ENCODE results near the gene DGKZ.

Gene DGKZ

DNA sequence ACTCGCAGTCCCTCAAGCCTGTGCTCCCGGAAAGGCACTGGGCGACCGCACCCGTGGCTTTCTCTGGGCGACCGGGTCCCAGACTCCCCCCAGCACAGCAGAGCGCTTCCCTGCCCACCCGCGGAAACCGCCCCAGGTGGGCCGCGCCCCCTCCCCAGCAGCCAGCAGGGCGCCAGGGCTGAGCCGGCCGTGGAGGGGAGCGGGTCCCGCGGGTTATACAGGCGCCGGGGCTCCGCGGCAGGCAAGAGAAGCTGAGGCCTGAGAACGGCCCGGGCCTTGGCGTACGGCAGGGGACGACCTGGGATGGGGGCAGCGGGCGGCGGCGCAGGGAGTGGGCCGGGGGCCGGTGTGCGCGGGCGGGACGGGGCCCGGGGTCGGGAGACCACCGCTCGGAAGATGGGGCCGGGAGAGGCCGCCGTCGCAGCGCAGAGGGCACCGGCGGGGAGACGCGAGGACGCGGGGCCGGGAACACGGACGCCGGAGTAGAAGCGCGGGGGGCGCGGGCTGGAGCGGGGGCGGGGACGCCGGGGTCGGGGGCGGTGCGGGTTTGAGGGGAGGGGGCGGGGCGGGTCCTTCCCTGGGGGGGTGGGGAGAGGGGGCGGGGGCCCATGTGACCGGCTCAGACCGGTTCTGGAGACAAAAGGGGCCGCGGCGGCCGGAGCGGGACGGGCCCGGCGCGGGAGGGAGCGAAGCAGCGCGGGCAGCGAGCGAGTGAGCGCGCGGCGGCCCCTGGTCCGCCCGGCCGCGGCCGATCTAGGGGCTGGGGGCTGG, 34.0 kb downstream of the DGKZ start, which contains the start of gene MDK:
MDK (plus strand) TSS at position 622 of the 771 bp plus-strand sequence. CDS start 389 bp downstream, outside the sequence.
- DNase-seq = no peak
- Histone ChIP-seq H3K27ac (peak within 1 kb of the TSS; percentile 50), H3K27me3 (replicated peaks) (no peaks in the 10 kb centered on the region), H3K4me3 (ENCODE audit: low read depth, low read length) (peak within 1 kb of the TSS; percentile 60), H3K36me3 (replicated peaks) (peaks cover 13% of the 10 kb centered on the region)
- in situ Hi-C loops (cut with HindIII; ENCODE audit: low pct_ligation_motif_present, low sequenced_read_pairs) = no loop called here
- TF ChIP-seq, protein P1, sequence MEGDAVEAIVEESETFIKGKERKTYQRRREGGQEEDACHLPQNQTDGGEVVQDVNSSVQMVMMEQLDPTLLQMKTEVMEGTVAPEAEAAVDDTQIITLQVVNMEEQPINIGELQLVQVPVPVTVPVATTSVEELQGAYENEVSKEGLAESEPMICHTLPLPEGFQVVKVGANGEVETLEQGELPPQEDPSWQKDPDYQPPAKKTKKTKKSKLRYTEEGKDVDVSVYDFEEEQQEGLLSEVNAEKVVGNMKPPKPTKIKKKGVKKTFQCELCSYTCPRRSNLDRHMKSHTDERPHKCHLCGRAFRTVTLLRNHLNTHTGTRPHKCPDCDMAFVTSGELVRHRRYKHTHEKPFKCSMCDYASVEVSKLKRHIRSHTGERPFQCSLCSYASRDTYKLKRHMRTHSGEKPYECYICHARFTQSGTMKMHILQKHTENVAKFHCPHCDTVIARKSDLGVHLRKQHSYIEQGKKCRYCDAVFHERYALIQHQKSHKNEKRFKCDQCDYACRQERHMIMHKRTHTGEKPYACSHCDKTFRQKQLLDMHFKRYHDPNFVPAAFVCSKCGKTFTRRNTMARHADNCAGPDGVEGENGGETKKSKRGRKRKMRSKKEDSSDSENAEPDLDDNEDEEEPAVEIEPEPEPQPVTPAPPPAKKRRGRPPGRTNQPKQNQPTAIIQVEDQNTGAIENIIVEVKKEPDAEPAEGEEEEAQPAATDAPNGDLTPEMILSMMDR (IDR thresholded peaks at IDR 0.05; ENCODE audit: low read depth, low read length, missing control alignments) = no peak

DNA sequence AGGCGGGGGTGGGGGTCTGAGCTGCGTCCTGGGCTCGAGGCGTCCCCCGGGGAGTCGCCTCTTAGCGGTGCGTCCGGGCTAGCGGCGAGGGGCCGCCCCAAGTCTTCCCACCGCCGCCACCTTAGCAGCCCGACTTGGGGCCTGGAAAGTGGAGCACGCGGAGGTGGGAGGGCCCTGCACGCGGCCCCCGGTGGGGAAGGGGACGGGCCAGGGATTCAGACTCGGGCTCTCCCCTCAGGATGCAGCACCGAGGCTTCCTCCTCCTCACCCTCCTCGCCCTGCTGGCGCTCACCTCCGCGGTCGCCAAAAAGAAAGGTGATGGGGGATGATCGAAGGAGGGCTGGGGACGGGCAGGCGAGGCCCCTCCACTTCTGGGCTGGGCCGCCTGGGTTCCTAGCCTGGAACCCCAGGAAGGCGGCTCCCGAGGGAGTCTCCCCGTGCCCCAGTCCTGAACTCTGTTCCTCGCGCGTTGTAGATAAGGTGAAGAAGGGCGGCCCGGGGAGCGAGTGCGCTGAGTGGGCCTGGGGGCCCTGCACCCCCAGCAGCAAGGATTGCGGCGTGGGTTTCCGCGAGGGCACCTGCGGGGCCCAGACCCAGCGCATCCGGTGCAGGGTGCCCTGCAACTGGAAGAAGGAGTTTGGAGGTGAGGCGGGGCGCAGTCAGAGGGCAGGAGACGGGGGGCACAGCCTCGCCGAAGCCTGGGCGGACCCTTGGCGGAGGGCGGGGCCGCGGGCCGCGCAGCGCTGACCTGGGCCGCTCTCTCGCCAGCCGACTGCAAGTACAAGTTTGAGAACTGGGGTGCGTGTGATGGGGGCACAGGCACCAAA, 34.8 kb downstream of the DGKZ start:
- Histone ChIP-seq H3K4me3 (ENCODE audit: low read depth, low read length) (peak overlapping the region; percentile 60), H3K36me3 (replicated peaks) (peaks cover 8% of the 10 kb centered on the region), H3K27ac (no peak overlapping the region), H3K27me3 (replicated peaks) (no peaks in the 10 kb centered on the region)
- in situ Hi-C loops (cut with HindIII; ENCODE audit: low pct_ligation_motif_present, low sequenced_read_pairs) = no loop called here
- DNase-seq = no peak
- TF ChIP-seq, protein P1 (IDR thresholded peaks at IDR 0.05; ENCODE audit: low read depth, low read length, missing control alignments) = no peak

DNA sequence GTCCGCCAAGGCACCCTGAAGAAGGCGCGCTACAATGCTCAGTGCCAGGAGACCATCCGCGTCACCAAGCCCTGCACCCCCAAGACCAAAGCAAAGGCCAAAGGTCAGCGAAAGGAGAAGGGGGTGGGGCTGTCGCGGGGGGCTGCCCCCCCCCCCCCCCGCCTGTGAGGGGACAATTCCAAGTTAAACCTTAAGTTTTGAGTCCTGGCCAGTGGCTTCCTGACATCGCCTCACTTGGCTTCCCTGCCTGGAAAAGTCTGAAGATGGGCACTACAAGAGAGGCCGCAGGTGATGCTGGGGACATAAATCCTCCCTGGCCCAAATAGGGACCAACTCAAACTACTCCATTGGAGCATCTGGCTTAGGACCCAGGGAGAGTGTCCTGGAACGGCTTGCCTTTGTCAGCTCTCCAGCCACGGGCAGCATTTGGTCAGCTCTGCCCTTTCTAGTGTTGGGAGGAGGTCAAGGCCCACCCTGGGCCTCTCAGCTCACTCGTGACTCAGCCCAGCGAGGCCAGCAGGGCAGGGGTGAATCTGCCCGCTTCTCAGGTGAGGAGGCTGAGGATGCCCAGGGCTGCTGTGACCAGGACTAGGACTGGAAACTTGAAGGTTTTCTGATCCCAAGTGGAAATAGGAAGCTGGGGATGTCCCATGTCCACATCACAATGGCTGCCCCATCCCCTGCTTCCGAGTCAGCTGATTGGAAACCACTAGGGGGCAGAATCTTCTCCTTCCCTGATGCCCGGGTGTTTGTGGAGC, 35.6 kb downstream of the DGKZ start:
- TF ChIP-seq, protein P1 (IDR thresholded peaks at IDR 0.05; ENCODE audit: low read depth, low read length, missing control alignments) = peak; percentile 78
- Histone ChIP-seq H3K36me3 (replicated peaks) (peaks cover 5% of the 10 kb centered on the region), H3K27me3 (replicated peaks) (no peaks in the 10 kb centered on the region), H3K27ac (no peak overlapping the region), H3K4me3 (ENCODE audit: low read depth, low read length) (peak overlapping the region; percentile 60)
- in situ Hi-C loops (cut with HindIII; ENCODE audit: low pct_ligation_motif_present, low sequenced_read_pairs) = no loop called here
- no peak for DNase-seq

DNA sequence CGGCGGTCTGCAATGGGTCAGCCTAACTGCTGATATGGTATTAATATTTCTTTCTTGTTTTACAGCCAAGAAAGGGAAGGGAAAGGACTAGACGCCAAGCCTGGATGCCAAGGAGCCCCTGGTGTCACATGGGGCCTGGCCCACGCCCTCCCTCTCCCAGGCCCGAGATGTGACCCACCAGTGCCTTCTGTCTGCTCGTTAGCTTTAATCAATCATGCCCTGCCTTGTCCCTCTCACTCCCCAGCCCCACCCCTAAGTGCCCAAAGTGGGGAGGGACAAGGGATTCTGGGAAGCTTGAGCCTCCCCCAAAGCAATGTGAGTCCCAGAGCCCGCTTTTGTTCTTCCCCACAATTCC, 36.1 kb downstream of the DGKZ start:
- in situ Hi-C loops (cut with HindIII; ENCODE audit: low pct_ligation_motif_present, low sequenced_read_pairs) = no loop called here
- TF ChIP-seq, protein P1 (IDR thresholded peaks at IDR 0.05; ENCODE audit: low read depth, low read length, missing control alignments) = no peak
- H3K4me3 ChIP-seq (ENCODE audit: low read depth, low read length) = no peak overlapping the region
- H3K36me3 ChIP-seq (replicated peaks) = no peaks in the 10 kb centered on the region
- DNase-seq = no peak
- H3K27me3 ChIP-seq (replicated peaks) = no peaks in the 10 kb centered on the region
- no peak overlapping the region for H3K27ac ChIP-seq

DNA sequence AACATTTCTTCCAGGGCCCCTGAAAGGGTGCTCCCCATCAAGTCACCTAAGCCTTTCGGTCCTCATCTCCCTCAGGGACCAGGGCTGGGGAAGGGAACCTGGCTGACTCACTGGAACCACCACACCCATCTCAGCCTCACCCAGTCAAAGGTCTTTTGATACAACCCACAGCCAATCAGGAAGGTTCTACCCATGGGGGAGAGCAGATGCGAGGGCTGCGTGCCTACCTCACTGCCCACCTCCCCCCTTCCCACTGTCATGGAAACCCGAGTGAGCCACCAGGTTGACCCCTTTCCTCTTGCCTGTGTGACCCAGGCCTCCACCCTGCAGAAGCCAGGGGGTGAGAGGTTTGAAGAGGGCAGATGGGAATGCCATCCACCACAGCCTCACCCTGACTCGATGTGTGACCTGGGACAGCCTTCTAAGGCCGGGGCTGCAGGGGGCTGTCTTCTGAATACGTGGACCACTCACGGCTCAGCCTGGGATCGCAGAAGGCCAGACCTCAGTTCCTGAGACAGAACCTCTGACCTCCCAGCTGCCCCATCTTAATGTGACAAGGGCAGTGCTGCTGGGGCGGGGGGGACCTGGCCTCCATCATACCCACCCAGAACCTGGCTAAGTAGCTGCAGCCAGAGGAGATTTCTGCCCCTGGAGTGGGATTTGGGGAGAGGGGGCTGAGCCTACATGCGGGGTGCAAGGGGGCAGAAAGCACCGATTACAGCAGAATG, 36.9 kb downstream of the DGKZ start:
- Histone ChIP-seq H3K36me3 (replicated peaks) (no peaks in the 10 kb centered on the region), H3K4me3 (ENCODE audit: low read depth, low read length) (no peak overlapping the region), H3K27ac (no peak overlapping the region), H3K27me3 (replicated peaks) (no peaks in the 10 kb centered on the region)
- in situ Hi-C loops (cut with HindIII; ENCODE audit: low pct_ligation_motif_present, low sequenced_read_pairs) = no loop called here
- DNase-seq = no peak
- TF ChIP-seq, protein P1 (IDR thresholded peaks at IDR 0.05; ENCODE audit: low read depth, low read length, missing control alignments) = no peak
